Measurements from ENCODE around the gene CDH1.

The CDH1 gene

GRCh38 chr16:68749432-68749831 is 12.3 kb downstream of the CDH1 start:
- Mint-ChIP-seq H3K36me3 (ENCODE audit: low read depth) (no peaks in the 10 kb centered on the region), H3K27me3 (ENCODE audit: low read depth) (peaks cover 4% of the 10 kb centered on the region), H3K4me3 (no peak overlapping the region), H3K27ac (peak overlapping the region in 1 of 3 experiments; percentile 34), H3K4me1 (peaks cover 11% of the 10 kb centered on the region), H3K9me3 (no peaks in the 10 kb centered on the region)
- TF ChIP-seq CTCF (IDR thresholded peaks at IDR 0.05; ENCODE audit: unreplicated experiment in 3 of 3), result no peak

- TF ChIP-seq CTCF (IDR thresholded peaks at IDR 0.05; ENCODE audit: unreplicated experiment in 3 of 3), result no peak
- Mint-ChIP-seq H3K27me3 (ENCODE audit: low read depth) (peaks cover 4% of the 10 kb centered on the region), H3K4me3 (no peak overlapping the region), H3K36me3 (ENCODE audit: low read depth) (no peaks in the 10 kb centered on the region), H3K4me1 (peaks cover 4% of the 10 kb centered on the region), H3K9me3 (no peaks in the 10 kb centered on the region), H3K27ac (peak overlapping the region in 2 of 3 experiments; percentile 17 to 86)
Observed at GRCh38 chr16:68750193-68750695, 13.2 kb downstream of the CDH1 start.

GRCh38 chr16:68751160-68751559 is 14.1 kb downstream of the CDH1 start:
- Mint-ChIP-seq H3K27ac (peak overlapping the region in 1 of 3 experiments; percentile 26), H3K4me3 (no peak overlapping the region), H3K27me3 (ENCODE audit: low read depth) (peaks cover 4% of the 10 kb centered on the region), H3K36me3 (ENCODE audit: low read depth) (no peaks in the 10 kb centered on the region), H3K4me1 (peaks cover 4% of the 10 kb centered on the region), H3K9me3 (no peaks in the 10 kb centered on the region)
- no peak for TF ChIP-seq CTCF (IDR thresholded peaks at IDR 0.05; ENCODE audit: unreplicated experiment in 3 of 3)

GRCh38 chr16:68752602-68753001 is 15.5 kb downstream of the CDH1 start:
- H3K4me1 Mint-ChIP-seq, result peaks cover 4% of the 10 kb centered on the region
- H3K27me3 Mint-ChIP-seq (ENCODE audit: low read depth), result peaks cover 4% of the 10 kb centered on the region
- no peak overlapping the region for H3K4me3 Mint-ChIP-seq
- peak overlapping the region in 1 of 3 experiments; percentile 3 for H3K27ac Mint-ChIP-seq
- no peaks in the 10 kb centered on the region for H3K9me3 Mint-ChIP-seq
- TF ChIP-seq CTCF (IDR thresholded peaks at IDR 0.05; ENCODE audit: unreplicated experiment in 3 of 3), result no peak
- H3K36me3 Mint-ChIP-seq (ENCODE audit: low read depth), result no peaks in the 10 kb centered on the region

- Mint-ChIP-seq H3K4me3 (no peak overlapping the region), H3K4me1 (peaks cover 4% of the 10 kb centered on the region), H3K9me3 (no peaks in the 10 kb centered on the region), H3K27me3 (ENCODE audit: low read depth) (no peaks in the 10 kb centered on the region), H3K36me3 (ENCODE audit: low read depth) (no peaks in the 10 kb centered on the region), H3K27ac (peak overlapping the region in 1 of 3 experiments; percentile 13)
- TF ChIP-seq CTCF (IDR thresholded peaks at IDR 0.05; ENCODE audit: unreplicated experiment in 3 of 3), result no peak
Observed at GRCh38 chr16:68754084-68754792, 17.1 kb downstream of the CDH1 start.
